NCI-H2107 treated with DMSO at 0.1 percent for 48 hours (cell line): ENCODE results near the gene POLA2.

Experiments used
- DNase-seq: peaks from one replicate; lab custom pipeline; 2025; ENCODE audit not compliant: unreplicated experiment; lab: John Stamatoyannopoulos, UW

POLA2 gene

GRCh38 chr11:65307298-65308229, 45.8 kb downstream of the POLA2 start:
- no peak for DNase-seq

GRCh38 chr11:65308281-65308891, 46.6 kb downstream of the POLA2 start:
- no peak for DNase-seq

GRCh38 chr11:65309006-65309405, 47.2 kb downstream of the POLA2 start:
- DNase-seq, result no peak

GRCh38 chr11:65310215-65310614, 48.5 kb downstream of the POLA2 start:
- DNase-seq, result no peak

- no peak for DNase-seq
Observed at GRCh38 chr11:65310736-65311135, 49.0 kb downstream of the POLA2 start.

- DNase-seq, result no peak
Observed at GRCh38 chr11:65311170-65311678, 49.5 kb downstream of the POLA2 start.

GRCh38 chr11:65314501-65315203, 52.9 kb downstream of the POLA2 start, which contains the start of gene CDC42EP2:
TSS of gene CDC42EP2 (plus strand) at chr11:65314866. CDS start at chr11:65320899, 6,033 bp downstream.
- DNase-seq, result no peak

- no peak for DNase-seq
Observed at GRCh38 chr11:65315204-65315865, 53.6 kb downstream of the POLA2 start.

- DNase-seq, result no peak
Observed at GRCh38 chr11:65315866-65316226, 54.1 kb downstream of the POLA2 start.

- DNase-seq, result no peak
Observed at GRCh38 chr11:65316227-65317024, 54.7 kb downstream of the POLA2 start.

- DNase-seq, result no peak
Observed at GRCh38 chr11:65317025-65317786, 55.4 kb downstream of the POLA2 start.

GRCh38 chr11:65320386-65321075, 58.8 kb downstream of the POLA2 start:
- DNase-seq, result no peak

- no peak for DNase-seq
Observed at GRCh38 chr11:65321076-65321475, 59.3 kb downstream of the POLA2 start.

- DNase-seq, result no peak
Observed at GRCh38 chr11:65321828-65322485, 60.2 kb downstream of the POLA2 start.

GRCh38 chr11:65323813-65324212, 62.1 kb downstream of the POLA2 start:
- DNase-seq, result no peak

- no peak for DNase-seq
Observed at GRCh38 chr11:65325435-65325834, 63.7 kb downstream of the POLA2 start.

- DNase-seq, result no peak
Observed at GRCh38 chr11:65327021-65327420, 65.3 kb downstream of the POLA2 start.

GRCh38 chr11:65329478-65329877, 67.7 kb downstream of the POLA2 start:
- DNase-seq, result no peak
